NCI-H2107 (cell line): ENCODE results near the gene RSRC1.
A peak's percentile ranks its signal among the peaks of the same experiment; 100 is the strongest.
"Not testable (repeated sequence)": the region's sequence is repeated elsewhere in the genome, so short reads cannot be mapped to it uniquely, and the experiment has no call there.

Experiments used
- DNase-seq: peaks from one replicate; lab custom pipeline; 2025; lab: John Stamatoyannopoulos, UW

The RSRC1 gene

DNA sequence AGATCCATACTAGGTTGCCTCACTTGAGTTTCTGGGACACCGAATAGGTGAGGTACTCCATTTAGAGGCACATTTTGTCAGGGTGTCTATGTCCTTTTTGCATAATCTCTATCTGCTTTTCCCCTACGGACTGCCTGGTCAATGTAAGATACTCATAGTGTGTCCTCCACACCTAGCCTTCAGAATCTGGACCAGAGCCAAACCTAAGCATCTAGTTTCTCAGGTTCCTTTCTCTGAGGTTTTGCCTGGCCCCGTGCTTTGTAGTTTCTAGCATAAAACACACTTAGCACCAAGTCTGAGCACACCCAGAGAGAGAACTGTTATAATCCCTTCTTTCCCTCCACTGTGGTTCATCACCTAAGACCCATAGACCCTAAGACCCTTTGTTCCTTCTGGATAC lies 355.2 kb downstream of the RSRC1 start:
- DNase-seq: peak; percentile 11

DNA sequence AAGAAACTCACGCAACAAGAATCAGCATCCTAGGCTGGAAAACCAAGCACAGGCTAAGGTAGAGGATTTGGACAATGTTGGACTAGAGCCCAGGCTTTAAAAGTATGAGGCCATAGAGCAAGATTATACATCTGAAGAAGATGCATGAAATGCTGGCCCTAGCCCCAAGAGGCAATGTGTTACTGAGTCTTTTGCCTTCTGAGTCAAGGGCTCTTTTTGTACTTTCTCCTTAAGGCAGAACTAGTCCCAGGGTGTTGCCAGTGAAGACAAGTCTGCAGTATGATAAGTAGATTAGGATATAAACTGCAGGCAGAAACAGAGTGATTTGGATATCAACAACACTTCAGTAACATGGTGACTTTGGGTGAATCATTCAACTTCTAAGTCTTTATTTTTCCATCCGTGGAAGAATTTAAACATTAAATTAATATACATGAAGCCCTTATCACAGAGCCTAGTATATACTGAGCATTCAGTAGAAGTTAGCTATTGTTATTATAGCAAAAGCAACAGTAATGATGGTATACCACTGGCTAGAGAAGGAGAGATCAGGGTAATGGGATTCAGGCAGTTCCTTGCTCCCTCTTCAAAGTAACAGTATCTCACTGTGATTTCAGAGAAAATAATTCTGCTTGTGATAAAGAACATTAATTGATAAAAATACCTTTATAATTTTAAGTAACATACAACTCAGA lies 361.2 kb downstream of the RSRC1 start:
- no peak for DNase-seq

DNA sequence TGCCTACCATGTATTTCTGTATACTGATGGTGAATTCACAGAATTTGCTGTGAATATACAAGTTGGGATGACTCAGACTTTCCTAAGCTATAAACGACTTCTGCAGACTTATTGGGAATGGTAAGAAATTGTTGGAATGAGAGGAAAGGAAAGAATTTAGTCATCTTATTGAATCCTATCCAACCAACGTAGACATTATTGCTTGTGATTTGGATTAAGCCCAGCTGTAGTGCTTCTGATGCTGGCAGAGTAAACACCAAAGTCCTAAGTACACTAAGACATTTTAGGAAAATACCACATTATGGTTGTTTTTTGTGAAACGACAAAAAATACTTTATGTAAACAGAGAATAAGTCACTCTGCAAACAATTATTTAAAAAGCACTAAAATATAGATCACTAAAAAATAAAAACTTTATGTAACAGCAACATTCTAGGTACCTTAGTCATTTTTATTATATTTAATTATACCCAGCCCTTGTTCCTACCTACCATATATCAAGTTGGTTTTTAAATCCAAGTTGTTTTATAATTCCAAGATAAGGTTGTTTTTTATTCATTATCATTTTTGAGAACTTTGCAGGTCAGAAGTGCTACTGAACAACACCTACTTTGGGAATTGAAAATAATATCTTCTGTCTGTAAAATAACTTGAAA lies 361.9 kb downstream of the RSRC1 start:
- DNase-seq: no peak

DNA sequence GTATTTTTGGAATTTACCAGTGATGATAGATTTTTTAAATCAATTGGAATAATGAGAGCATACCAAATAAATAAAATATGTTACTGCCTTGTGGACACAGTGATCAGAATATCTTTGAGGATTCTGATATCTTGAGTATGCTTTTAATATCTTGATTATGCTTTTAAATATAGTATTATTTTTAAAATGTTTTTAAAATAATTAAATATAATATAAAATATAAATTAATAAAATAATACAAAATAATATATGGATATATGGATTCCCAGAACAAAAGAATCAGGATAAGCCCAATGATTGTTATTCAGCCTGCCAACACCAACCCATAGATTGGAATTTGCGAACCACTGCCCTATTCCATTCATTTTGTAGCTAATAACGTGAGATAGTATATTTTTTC lies 369.2 kb downstream of the RSRC1 start:
- no peak for DNase-seq

DNA sequence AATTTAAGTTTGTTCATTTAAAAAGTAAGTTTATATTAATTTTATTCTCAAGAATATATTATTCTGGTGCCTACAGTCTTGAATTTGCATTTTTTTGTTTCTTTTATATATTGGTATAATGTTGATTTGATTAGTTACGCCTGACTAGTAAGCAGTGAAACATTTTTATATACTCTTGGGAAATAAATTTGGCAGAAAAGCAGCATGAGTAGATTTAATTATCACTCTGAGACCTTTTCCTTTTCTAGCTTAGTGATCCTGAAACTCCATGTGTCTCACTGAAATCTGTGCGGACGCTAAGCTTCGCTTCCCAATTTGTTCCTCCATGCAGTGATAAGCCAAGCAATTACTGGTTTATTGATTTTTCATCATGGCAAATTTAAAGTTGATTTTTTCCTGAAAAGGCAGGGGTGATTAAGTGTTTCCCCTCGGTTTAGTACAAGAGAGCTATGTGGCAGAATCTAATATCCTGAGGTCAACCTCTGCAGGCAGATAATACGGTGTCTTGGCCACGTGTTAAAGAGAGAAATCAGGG lies 373.9 kb downstream of the RSRC1 start:
- no peak for DNase-seq

DNA sequence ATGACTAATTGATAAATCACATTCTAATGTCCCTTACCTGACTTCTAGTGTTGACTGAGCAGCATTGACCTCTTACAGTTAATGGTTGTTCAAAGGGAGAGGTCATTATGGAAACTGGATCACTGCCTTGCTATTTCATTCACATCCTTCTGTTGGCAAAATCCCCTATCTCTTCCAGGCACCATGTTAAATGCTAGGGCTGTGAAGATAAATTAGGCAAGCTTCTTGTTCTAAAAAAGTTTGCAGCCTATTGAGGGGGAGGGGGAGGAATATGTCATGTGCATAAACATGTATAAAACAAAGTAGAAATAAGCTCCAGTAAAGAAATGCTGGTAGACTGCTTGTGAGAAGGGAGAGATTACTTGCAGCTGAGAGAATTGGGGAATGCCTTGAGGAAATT lies 376.3 kb downstream of the RSRC1 start:
- DNase-seq: no peak

DNA sequence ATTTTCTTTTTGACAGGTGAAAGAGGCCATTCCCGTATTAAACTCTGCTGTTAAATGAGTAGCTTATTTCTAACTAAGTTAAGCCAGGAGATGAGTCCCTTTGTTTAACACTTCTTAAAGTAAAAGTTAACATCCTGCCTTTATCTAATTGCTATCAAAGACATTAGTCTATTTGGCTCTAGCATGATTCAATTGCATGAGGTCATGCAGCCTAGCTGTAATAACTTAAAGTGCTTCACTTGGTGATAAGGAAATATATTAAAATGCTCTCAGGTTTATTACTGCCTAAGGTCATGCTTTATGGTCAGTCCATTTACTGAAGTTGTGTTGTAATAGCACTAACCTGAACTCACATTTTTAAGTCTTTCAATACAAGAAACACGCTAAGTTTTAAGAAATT lies 378.8 kb downstream of the RSRC1 start:
- DNase-seq: no peak

DNA sequence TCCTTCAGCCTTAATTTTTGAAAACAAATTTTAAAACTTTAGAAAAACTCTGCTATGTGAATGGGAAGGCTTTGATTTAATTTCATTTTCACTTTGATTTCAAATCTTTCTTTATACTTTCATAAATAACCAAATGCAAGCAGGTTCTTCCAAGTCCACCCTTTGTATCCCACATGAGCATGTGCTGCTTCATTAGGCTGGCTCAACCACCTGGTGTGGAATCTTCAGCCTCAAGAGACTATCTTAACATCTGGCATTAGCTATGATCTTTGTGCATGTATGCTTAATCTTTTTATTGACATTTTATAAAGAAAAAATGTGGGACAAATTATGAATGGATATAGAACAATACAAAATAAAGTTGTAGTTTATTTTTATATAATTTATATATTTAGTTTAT lies 379.3 kb downstream of the RSRC1 start:
- no peak for DNase-seq

DNA sequence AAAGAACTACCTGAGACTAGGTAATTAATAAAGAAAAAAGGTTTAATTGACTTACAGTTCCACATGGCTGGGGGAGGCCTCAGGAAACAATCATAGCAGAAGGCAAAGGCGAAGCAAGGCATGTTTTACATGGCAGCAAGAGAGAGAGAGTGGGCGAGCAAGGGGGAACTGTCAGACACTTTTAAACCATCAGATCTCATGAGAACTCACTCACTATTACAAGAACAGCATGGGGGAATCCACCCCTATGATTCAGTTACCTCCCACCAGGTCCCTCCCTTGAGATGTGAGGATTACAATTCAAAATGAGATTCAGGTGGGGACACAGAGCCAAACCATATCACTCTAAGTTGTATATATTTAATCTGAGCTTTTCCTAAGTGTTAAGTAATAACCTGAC lies 382.1 kb downstream of the RSRC1 start:
- no peak for DNase-seq

DNA sequence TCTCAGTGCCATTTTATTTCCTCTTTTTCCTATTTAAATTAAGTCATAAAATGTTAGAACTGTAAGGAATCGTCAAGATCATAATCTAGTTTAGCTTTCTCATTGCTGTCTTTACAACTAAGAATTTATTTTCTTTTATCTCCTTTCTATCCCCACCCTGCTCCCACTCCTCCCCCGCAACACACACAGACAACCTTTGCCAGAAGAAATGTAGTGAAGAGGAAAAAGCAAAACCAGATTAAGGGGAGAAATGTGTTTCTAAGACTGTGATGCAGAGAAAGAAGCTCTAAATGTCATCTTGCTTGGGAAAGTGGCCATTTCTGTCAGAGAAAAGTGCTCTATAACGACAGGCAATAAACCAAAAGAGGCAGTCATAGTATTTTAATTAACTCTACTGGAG lies 382.8 kb downstream of the RSRC1 start:
- no peak for DNase-seq

DNA sequence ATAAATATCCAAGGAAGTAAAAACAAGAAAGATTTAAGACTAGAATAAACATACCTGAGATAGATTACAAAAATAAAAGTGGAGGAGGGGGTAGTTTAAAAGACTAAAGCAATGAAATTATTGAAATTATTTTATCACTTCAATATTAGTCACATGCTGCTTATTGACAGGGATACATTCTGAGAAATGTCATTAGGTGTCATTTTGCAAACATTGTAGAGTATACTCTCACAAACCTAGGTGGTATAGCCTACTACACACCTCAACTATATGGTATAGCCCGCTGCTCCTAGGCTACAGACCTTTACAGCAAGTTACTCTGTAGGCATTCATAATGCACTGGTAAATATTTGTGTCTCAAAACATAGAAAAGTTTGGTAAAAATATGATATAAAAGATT lies 384.0 kb downstream of the RSRC1 start:
- DNase-seq: no peak

DNA sequence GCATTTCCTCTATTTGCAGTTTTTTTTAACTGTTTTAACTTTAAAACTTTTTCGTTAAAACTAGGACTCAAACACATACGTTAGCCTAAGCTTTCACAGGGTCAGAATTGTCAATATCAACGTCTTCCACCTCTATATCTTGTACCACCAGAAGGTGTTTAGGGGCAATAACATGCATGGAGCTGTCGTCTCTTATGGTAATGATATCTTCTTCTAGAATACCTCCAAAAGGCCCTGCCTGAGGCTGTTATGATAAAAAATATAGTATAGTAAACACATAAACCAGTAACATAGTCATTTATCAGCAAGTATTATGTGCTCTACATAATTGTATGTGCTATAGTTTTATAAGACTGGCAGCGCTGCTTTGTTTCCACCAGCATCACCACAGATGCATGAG lies 384.8 kb downstream of the RSRC1 start:
- DNase-seq: no peak

DNA sequence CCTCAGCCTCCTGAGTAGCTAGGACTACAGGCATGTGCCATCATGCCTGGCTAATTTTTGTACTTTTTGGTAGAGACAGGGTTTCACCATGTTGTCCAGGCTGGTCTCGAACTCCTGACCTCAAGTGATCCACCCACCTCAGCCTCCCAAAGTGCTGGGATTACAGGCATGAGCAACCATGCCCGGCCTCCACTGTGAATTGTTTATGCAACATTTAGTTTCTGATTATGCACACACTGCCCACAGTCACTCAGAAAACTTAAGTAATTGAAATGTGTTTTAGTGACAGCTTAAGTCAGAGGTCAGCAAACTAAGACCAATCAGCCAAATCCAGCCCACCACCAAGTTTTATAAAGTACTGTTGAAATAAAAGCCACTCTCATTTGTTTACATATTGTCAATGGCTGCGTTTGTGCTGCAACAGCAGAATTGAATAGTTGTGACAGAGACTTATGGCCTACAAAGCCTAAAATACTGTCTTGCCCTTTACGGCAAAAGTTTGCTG lies 385.6 kb downstream of the RSRC1 start:
- DNase-seq: not testable (repeated sequence)

DNA sequence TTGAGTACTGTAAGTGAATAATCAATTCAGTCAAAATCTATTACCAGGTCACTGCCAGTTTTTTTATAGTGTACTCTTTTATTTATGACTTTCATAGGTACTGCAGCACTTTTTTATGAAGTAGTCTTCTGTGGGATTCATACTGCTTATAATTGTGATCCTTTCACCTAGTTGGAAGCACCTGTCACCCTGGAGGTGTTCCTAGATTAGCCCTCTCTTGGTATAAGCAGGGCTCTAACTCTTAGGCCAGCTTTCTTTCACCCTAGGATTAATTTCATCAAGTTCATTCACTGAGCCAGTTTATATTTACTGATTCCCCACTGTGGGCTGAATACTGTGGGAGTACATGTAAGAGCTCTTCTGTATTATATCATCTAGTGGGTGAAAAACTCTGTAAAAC lies 395.2 kb downstream of the RSRC1 start:
- DNase-seq: no peak

DNA sequence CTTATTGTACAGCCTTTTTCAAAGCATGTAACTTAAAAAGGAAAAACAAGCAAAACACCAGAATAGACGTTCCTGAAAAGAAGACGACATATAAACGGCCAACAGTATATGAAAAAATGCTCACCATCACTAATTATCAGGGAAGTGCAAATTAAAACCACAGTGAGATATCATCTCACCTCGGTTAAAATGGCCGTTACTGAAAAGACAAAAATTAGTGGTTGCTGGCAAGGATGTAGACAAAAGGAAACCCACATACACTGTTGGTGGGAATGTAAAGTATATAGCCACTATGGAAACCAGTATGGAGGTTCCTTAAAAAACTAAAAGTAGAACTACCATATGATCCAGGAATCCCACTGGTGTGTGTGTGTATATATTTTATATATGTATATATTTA lies 396.6 kb downstream of the RSRC1 start:
- no peak for DNase-seq

DNA sequence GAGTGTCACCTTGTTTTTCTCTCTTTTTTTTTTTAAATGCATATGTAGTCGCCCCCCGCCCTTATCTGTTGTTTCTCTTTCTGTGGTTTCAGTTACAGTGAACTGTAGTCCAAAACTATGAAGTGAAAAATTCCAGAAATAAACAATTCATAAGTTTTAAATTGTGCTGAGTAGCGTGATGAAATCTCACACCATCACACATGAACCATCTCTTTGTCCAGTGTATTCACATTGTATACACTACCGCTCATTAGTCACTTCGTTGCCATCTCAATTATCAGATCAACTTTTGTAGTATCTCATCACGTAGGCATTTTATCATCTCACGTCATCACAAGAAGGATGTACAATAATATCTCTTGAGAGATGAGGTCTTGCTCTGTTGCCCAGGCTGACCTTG lies 398.6 kb downstream of the RSRC1 start:
- DNase-seq: no peak

DNA sequence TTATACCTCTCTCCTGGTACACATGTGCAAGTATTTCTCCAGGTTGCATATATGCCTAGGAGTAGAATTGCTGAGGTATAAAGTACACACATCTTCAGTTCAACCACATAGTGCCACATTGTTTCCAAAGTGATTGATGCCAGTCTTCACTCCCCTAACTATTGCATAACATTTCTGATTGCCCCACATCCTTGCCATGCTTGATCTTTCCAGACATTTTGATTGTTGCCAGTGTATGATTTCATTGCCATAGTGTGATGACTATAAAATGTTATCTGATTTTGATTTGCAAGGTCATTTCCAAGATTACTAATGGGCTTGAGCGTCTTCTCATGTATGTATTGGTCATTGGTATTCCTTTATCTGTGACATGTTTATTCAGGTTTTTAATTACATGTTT lies 400.0 kb downstream of the RSRC1 start:
- no peak for DNase-seq

DNA sequence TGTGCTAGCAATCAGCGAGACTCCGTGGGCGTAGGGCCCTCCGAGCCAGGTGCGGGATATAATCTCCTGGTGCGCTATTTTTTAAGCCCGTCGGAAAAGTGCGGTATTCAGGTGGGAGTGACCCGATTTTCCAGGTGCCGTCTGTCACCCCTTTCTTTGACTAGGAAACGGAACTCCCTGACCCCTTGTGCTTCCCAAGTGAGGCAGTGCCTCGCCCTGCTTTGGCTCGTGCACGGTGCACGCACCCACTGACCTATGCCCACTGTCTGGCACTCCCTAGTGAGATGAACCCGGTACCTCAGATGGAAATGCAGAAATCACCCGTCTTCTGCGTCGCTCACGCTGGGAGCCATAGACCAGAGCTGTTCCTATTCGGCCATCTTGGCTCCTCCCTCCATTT lies 406.8 kb downstream of the RSRC1 start:
- DNase-seq: not testable (repeated sequence)

DNA sequence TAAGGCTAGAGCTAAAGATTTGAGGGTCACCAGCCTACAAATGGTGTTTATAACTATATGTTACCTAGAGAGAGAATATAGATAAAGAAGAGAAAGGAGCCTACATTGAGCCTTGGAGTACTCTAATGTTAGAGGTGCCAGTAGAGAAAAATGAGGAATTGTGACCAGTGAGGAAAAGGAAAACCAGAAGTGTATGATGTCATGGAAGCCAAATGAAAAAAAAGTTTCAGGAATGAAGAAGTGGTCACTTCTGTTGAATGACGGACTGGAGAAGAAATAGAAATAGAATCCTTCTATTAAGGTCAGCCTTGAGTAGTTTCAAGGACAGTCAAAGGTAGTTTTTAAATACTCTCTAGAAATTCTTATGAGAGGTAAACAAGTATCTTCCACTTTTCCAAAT lies 409.9 kb downstream of the RSRC1 start:
- no peak for DNase-seq

DNA sequence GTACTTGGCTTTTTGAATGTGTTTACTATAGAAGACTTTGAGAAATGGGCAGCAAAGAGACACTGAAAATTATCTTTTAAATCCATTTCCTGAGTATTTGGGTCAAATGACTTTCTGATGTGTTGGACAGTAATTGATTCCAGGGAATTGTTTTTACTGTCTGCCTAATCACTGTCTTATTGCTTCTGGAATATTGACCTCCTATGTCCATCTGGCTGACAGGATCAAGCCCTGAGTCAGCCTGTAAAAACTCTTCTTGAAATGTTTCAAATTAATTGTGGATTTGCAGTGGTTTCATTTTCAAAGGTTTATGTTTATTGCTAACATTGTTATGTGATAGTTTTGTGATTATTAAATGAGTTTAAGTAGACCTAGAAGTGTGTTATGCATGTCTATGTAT lies 410.5 kb downstream of the RSRC1 start:
- no peak for DNase-seq

DNA sequence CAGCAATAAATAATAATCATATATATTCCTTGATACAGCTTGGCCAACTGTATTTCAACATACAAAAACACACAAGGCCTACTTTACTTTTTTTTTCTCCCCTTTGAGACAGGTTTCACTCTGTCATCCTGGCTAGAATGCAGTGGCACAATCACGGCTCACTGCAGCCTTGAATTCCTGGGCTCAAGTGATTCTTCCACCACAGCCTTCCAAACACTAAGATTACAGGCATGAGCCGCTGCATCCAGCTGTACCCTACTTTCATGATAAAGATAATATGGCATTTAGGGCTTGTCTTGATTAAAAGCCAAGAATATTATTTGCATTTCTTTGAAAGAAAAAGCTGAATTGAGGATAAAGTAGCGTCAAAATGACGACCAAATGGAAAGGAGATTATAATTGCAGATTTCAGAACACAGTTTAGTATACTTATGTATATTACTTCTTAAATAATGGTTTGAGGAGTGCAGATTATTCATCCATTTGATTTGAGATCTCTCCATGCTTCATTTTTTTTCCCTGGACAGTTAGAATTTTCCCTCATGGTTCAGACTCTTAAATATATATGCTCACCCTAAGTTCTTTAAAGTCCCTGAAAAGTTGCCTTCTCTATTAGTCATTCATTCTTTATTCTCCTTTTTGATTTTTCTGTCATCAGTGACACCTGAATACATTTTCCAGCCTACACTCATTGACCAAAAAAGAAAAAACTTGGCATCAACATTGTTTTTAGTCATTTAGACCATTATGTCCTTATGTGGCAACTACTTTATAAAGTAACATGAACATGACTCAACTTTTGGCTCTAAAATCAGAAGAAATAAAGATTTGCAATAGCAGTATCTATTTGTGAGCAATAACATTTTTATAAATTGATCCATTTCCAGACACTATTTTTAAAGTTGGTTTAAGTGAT lies 412.6 kb downstream of the RSRC1 start:
- no peak for DNase-seq

DNA sequence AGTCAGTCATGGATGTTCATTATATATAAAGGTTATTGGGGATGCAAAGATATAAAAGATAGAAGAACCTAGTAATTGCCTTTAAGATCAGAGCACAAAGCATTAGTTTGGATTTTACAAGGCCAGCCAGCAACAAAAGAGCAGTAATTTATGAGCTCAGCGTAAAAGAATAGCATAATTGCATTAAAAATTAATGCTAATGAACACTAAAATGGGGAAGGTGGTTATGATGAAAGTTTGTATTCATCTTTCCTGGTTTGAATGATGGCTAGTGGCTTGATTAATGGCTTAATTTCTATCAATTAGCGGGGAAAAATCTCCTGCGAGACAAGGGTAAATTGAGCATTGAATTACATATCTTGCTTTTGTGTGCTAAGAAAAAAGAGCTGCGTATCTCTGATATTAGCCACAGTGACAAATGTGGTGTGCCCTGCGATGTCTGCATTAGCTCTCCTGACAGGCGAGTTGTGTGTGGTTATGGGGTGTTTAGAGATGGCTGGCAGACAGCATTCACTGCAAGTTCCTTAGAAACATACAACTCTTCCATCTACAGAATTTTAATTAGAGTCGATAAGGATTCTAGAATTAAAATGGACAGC lies 418.3 kb downstream of the RSRC1 start:
- DNase-seq: no peak
